Measurements from ENCODE around the gene LYPD6B. TPM values are rescaled to one million over a fixed set of nuclear protein-coding genes. Genes with fewer than 3 reads are reported as not detected.

Gene LYPD6B
- total and polyA plus RNA-seq, 2 donors (not counting 3 experiments of a cell fraction or from before 2014, with no cell fraction given): not detected

- Histone ChIP-seq H3K27ac (ENCODE audit: insufficient read depth, low read depth, low read length) (no peak overlapping the region), H3K9me1 (replicated peaks; ENCODE audit: control insufficient read depth, extremely low read depth, insufficient read depth, low read length) (no peaks in the 10 kb centered on the region), H3K4me3 (replicated peaks in 1 of 3; ENCODE audit: insufficient read depth in 1 of 3, low read depth in 1 of 3, low read length in 3 of 3) (no peak overlapping the region), H3K79me2 (ENCODE audit: control insufficient read depth, insufficient read depth, low read length) (no peaks in the 10 kb centered on the region), H3K4me1 (ENCODE audit: control insufficient read depth, extremely low read depth, insufficient read depth, low read length) (no peaks in the 10 kb centered on the region), H3K27me3 (ENCODE audit: control insufficient read depth in 2 of 2, insufficient read depth in 2 of 2, low read length in 2 of 2) (peaks cover 22% of the 10 kb centered on the region in 2 experiments), H3K36me3 (ENCODE audit: control insufficient read depth in 2 of 2, extremely low read depth in 1 of 2, insufficient read depth in 2 of 2, low read length in 2 of 2) (no peaks in the 10 kb centered on the region), H3K9me3 (replicated peaks; ENCODE audit: control insufficient read depth, insufficient read depth, low read length) (no peaks in the 10 kb centered on the region), H3K4me2 (ENCODE audit: insufficient read depth, low read length) (no peak overlapping the region), H3K9ac (replicated peaks; ENCODE audit: extremely low read depth, insufficient read depth, low read length) (no peak overlapping the region), H4K20me1 (replicated peaks; ENCODE audit: control insufficient read depth, extremely low read depth, insufficient read depth, low read length) (no peaks in the 10 kb centered on the region), H2AFZ (ENCODE audit: low read depth, low read length) (no peak overlapping the region)
- CTCF ChIA-PET: interaction anchor here (1.3 to 1.4 kb wide), 2 partner anchors 11 to 21 kb away, joined by 4 to 10 read pairs; no protein-coding TSS in a partner anchor
- DNase-seq (ENCODE audit: low read depth, low spot score) (no peak), FAIRE-seq (no peak)
- no TSS peak for BruUV-seq (replicated peaks)
- no peak for TF ChIP-seq POLR2A (IDR thresholded peaks at IDR 0.05; ENCODE audit: low read depth, low read length)
- no peak for TF ChIP-seq JUN (IDR thresholded peaks at IDR 0.05; ENCODE audit: borderline replicate concordance, insufficient read depth, insufficient read length, low read depth)
- TF ChIP-seq MAX (IDR thresholded peaks at IDR 0.05; ENCODE audit: insufficient read depth, insufficient read length): no peak
- no peak for TF ChIP-seq EZH2 (IDR thresholded peaks at IDR 0.05; ENCODE audit: borderline replicate concordance, low read depth, low read length, severe bottlenecking)
- no peak for TF ChIP-seq GATA2 (IDR thresholded peaks at IDR 0.05; ENCODE audit: insufficient read depth, insufficient read length, low read depth, low read length)
- no peak for TF ChIP-seq CTCF (IDR thresholded peaks at IDR 0.05; ENCODE audit: extremely low read depth in 1 of 2, insufficient read depth in 1 of 2, low read depth in 1 of 2, low read length in 2 of 2)
- TF ChIP-seq FOS (IDR thresholded peaks at IDR 0.05; ENCODE audit: borderline replicate concordance, insufficient read depth, low read length): no peak
- no peak for TF ChIP-seq POLR2AphosphoS5 (IDR thresholded peaks at IDR 0.05; ENCODE audit: insufficient read depth, low read depth, low read length)
- no peak for TF ChIP-seq MYC (IDR thresholded peaks at IDR 0.05; ENCODE audit: low read depth, low read length)
- intact Hi-C loops (cut with micrococcal nuclease) (no loop called here), dilution Hi-C loops (cut with MboI; ENCODE audit: extremely low pct_ligation_motif_present, low sequenced_read_pairs) (no loop called here)
- POLR2A ChIA-PET: no interaction called here
These were observed 648 bp upstream of the LYPD6B start for GRCh38 chr2:149037851-149038250.

Data from endothelial cell of umbilical vein (primary cell).